Cardiac fibroblast (primary cell): ENCODE results near the gene ATP8A2.

Experiments
- DNase-seq, 2 donors: peaks; one replicate each; pipeline versions ENCODE4 v3.0.0 to v3.0.0-alpha.2; 2010; ENCODE audit warnings: low read depth in 2 of 2
- H3K4me3 ChIP-seq, 2 donors: replicated peaks in 1 of 2; 1 replicate in 1 of 2; 2 replicates in 1 of 2; pipeline ENCODE4 v1.5.1; 2011; ENCODE audit warnings: low read depth in 2 of 2, low read length in 2 of 2, mild to moderate bottlenecking in 2 of 2, moderate library complexity in 1 of 2
- CTCF ChIP-seq: IDR thresholded peaks from one replicate; pipeline ENCODE4 v1.5.1; 2011; ENCODE audit warnings: low read depth, mild to moderate bottlenecking, low read length, inconsistent platforms

ATP8A2 gene

GRCh38 chr13:25421612-25422011 lies 49.8 kb downstream of the ATP8A2 start:
- H3K4me3 ChIP-seq: no peak overlapping the region
- no peak for TF ChIP-seq CTCF
- no peak for DNase-seq

GRCh38 chr13:25422153-25422552 lies 50.4 kb downstream of the ATP8A2 start:
- no peak for TF ChIP-seq CTCF
- no peak overlapping the region for H3K4me3 ChIP-seq

GRCh38 chr13:25423831-25424230 lies 52.1 kb downstream of the ATP8A2 start:
- no peak for TF ChIP-seq CTCF
- DNase-seq: no peak
- H3K4me3 ChIP-seq: no peak overlapping the region

More at GRCh38 chr13:25422153-25422552, 50.4 kb downstream of the ATP8A2 start:
- no peak for DNase-seq

GRCh38 chr13:25429466-25429865 lies 57.7 kb downstream of the ATP8A2 start:
- DNase-seq: no peak
- TF ChIP-seq CTCF: no peak
- H3K4me3 ChIP-seq: no peak overlapping the region

GRCh38 chr13:25432691-25433090 lies 60.9 kb downstream of the ATP8A2 start:
- TF ChIP-seq CTCF: no peak
- DNase-seq: no peak
- no peak overlapping the region for H3K4me3 ChIP-seq

GRCh38 chr13:25440061-25440460 lies 68.3 kb downstream of the ATP8A2 start:
- TF ChIP-seq CTCF: no peak
- DNase-seq: no peak
- no peak overlapping the region for H3K4me3 ChIP-seq

- TF ChIP-seq CTCF: no peak
- no peak for DNase-seq
- no peak overlapping the region for H3K4me3 ChIP-seq
Observed at GRCh38 chr13:25446261-25446660, 74.5 kb downstream of the ATP8A2 start.
